ENCODE data around the gene THEM5.

Gene THEM5

DNA sequence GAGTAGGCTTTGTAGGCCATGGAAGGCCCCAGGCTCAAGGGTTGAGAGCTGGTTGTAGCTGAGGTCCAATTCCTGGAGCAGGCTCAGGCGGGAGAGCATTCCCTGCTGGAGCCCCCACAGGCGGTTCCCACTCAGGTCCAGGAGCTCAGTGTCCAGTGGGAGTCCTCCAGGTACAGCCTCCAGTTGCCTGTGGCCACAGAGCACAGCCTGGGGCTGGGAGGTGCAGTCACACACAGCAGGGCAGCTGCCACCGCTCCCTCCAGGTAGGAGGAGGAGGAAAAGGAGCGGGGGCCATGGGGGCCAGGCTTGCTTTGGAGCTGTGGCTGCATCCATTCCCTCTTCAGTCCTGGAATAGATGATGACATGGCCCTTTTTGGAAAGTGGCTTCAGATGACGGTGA is 51.1 kb downstream of the THEM5 start:
- Histone ChIP-seq H3K27ac (ENCODE audit: low read length) (no peak overlapping the region), H3K4me2 (ENCODE audit: low read depth, low read length) (no peak overlapping the region), H4K20me1 (ENCODE audit: insufficient read depth, low read length) (no peaks in the 10 kb centered on the region), H3K9ac (ENCODE audit: low read length) (no peak overlapping the region), H3K9me3 (replicated peaks; ENCODE audit: insufficient read depth, low read length) (no peaks in the 10 kb centered on the region), H3K4me1 (ENCODE audit: low read length) (no peaks in the 10 kb centered on the region), H3K36me3 (replicated peaks; ENCODE audit: insufficient read depth, low read length) (no peaks in the 10 kb centered on the region), H3K27me3 (replicated peaks; ENCODE audit: insufficient read depth, low read length) (no peaks in the 10 kb centered on the region; the same call in 1 of the 2 replicates), H3K79me2 (ENCODE audit: low read length) (no peaks in the 10 kb centered on the region), H2AFZ (ENCODE audit: low read length) (no peak overlapping the region), H3K4me3 (ENCODE audit: low read length) (no peak overlapping the region), H3F3A (ENCODE audit: insufficient read depth, low read length) (no peaks in the 10 kb centered on the region), H3K9me2 (replicated peaks; ENCODE audit: insufficient read depth, low read length) (no peaks in the 10 kb centered on the region)
- TF ChIP-seq, protein P1, sequence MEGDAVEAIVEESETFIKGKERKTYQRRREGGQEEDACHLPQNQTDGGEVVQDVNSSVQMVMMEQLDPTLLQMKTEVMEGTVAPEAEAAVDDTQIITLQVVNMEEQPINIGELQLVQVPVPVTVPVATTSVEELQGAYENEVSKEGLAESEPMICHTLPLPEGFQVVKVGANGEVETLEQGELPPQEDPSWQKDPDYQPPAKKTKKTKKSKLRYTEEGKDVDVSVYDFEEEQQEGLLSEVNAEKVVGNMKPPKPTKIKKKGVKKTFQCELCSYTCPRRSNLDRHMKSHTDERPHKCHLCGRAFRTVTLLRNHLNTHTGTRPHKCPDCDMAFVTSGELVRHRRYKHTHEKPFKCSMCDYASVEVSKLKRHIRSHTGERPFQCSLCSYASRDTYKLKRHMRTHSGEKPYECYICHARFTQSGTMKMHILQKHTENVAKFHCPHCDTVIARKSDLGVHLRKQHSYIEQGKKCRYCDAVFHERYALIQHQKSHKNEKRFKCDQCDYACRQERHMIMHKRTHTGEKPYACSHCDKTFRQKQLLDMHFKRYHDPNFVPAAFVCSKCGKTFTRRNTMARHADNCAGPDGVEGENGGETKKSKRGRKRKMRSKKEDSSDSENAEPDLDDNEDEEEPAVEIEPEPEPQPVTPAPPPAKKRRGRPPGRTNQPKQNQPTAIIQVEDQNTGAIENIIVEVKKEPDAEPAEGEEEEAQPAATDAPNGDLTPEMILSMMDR (IDR thresholded peaks at IDR 0.05; ENCODE audit: low read length) = no peak
- TF ChIP-seq EZH2 (optimal IDR thresholded peaks at IDR 0.05; ENCODE audit: low read depth, low read length) (no peak), EZH2phosphoT487 (IDR thresholded peaks at IDR 0.05; ENCODE audit: low read length) (no peak)
- DNase-seq = no peak

DNA sequence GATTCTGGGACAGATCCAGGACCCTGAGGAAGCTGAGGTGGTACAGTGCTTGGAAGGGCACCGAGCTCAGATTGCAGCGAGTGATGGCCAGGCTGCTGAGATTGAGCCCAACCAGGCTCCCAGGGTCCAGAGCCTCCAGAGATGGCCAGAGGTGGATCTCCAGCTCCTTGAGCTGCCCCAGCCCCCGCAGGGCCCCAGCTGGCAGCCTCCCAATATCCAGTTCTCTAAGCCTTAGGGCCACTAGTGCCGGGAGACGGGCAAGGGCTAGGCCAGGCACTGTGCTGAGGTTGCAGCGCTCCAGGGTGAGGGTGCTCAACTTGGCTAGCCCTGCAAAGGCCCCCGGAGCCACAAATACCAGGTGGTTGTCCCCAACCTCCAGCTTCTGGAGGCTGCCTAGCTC is 51.7 kb downstream of the THEM5 start:
- no peak overlapping the region for H2AFZ ChIP-seq (ENCODE audit: low read length)
- no peak overlapping the region for H3K27ac ChIP-seq (ENCODE audit: low read length)
- H3K36me3 ChIP-seq (replicated peaks; ENCODE audit: insufficient read depth, low read length) = no peaks in the 10 kb centered on the region
- TF ChIP-seq EZH2phosphoT487 (IDR thresholded peaks at IDR 0.05; ENCODE audit: low read length) (no peak), EZH2 (optimal IDR thresholded peaks at IDR 0.05; ENCODE audit: low read depth, low read length) (no peak)
- TF ChIP-seq, protein P1 (IDR thresholded peaks at IDR 0.05; ENCODE audit: low read length) = no peak
- H3K9ac ChIP-seq (ENCODE audit: low read length) = no peak overlapping the region
- H3K4me3 ChIP-seq (ENCODE audit: low read length) = no peak overlapping the region
- H4K20me1 ChIP-seq (ENCODE audit: insufficient read depth, low read length) = no peaks in the 10 kb centered on the region
- H3K4me2 ChIP-seq (ENCODE audit: low read depth, low read length) = no peak overlapping the region
- H3K9me2 ChIP-seq (replicated peaks; ENCODE audit: insufficient read depth, low read length) = no peaks in the 10 kb centered on the region
- H3K4me1 ChIP-seq (ENCODE audit: low read length) = no peaks in the 10 kb centered on the region
- no peaks in the 10 kb centered on the region for H3K9me3 ChIP-seq (replicated peaks; ENCODE audit: insufficient read depth, low read length)
- no peak for DNase-seq
- H3K27me3 ChIP-seq (replicated peaks; ENCODE audit: insufficient read depth, low read length) = no peaks in the 10 kb centered on the region; the same call in 1 of the 2 replicates
- no peaks in the 10 kb centered on the region for H3K79me2 ChIP-seq (ENCODE audit: low read length)
- no peaks in the 10 kb centered on the region for H3F3A ChIP-seq (ENCODE audit: insufficient read depth, low read length)

DNA sequence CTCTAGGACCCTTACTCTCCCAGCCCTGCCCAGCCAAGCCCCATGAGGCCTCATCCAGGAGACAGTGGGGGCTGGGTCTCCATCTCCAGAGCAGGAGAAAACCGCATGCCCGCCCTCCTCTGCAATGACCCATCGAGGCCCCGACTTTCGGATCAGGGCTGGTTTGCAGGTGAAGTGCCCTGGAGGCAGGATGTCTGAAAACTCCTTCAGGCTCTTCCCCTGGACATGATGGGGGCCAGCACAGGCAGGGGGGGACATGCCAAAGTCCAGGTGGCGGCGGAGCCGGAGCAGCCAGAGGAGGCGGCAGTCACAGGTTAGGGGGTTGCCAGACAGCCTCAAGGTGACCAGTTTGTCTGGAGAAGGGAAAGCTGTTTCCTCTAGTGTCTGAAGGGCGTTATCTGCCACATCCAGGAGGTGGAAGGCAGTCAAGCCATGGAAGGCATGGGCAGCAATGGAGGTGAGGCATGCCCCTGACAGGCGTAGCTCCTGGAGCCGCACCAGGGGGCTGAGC is 52.1 kb downstream of the THEM5 start:
- Histone ChIP-seq H3K36me3 (replicated peaks; ENCODE audit: insufficient read depth, low read length) (no peaks in the 10 kb centered on the region), H4K20me1 (ENCODE audit: insufficient read depth, low read length) (no peaks in the 10 kb centered on the region), H3K9me3 (replicated peaks; ENCODE audit: insufficient read depth, low read length) (no peaks in the 10 kb centered on the region), H2AFZ (ENCODE audit: low read length) (no peak overlapping the region), H3K27me3 (replicated peaks; ENCODE audit: insufficient read depth, low read length) (no peaks in the 10 kb centered on the region; the same call in 1 of the 2 replicates), H3K4me2 (ENCODE audit: low read depth, low read length) (no peak overlapping the region), H3K4me1 (ENCODE audit: low read length) (no peaks in the 10 kb centered on the region), H3K4me3 (ENCODE audit: low read length) (no peak overlapping the region), H3K27ac (ENCODE audit: low read length) (no peak overlapping the region), H3F3A (ENCODE audit: insufficient read depth, low read length) (no peaks in the 10 kb centered on the region), H3K9me2 (replicated peaks; ENCODE audit: insufficient read depth, low read length) (no peaks in the 10 kb centered on the region), H3K79me2 (ENCODE audit: low read length) (no peaks in the 10 kb centered on the region), H3K9ac (ENCODE audit: low read length) (no peak overlapping the region)
- DNase-seq = no peak
- TF ChIP-seq, protein P1 (IDR thresholded peaks at IDR 0.05; ENCODE audit: low read length) = no peak
- TF ChIP-seq EZH2phosphoT487 (IDR thresholded peaks at IDR 0.05; ENCODE audit: low read length) (no peak), EZH2 (optimal IDR thresholded peaks at IDR 0.05; ENCODE audit: low read depth, low read length) (no peak)

Data from MM.1S (cell line).